Endodermal cell (in vitro differentiated cells): ENCODE results near the gene COMP. TPM values are rescaled to one million over a fixed set of nuclear protein-coding genes. Genes with fewer than 3 reads are reported as not detected.

Source experiments
- DNase-seq: peaks from one replicate; pipeline ENCODE4 v3.0.0-alpha.2; 2017
- H3K27ac ChIP-seq: 2 replicates; pipeline ENCODE4 v1.5.1; 2013; ENCODE audit warnings: mild to moderate bottlenecking, low read depth, low read length, moderate library complexity
- H3K27me3 ChIP-seq: 2 replicates; pipeline ENCODE4 v1.6.1; 2013; ENCODE audit warnings: mild to moderate bottlenecking, low read length, moderate library complexity; ENCODE audit not compliant: insufficient read depth, control insufficient read depth, poor library complexity, severe bottlenecking
- H3K36me3 ChIP-seq: 2 replicates; pipeline ENCODE4 v1.7.0; 2013; ENCODE audit warnings: mild to moderate bottlenecking, low read length, moderate library complexity; ENCODE audit not compliant: control insufficient read depth, insufficient read depth
- H3K4me1 ChIP-seq: one replicate; pipeline ENCODE4 v1.7.0; 2013; ENCODE audit warnings: low read length; ENCODE audit not compliant: control insufficient read depth, insufficient read depth
- H3K4me3 ChIP-seq: 2 replicates; pipeline ENCODE4 v1.5.1; 2013; ENCODE audit warnings: mild to moderate bottlenecking, low read length, moderate library complexity
- H3K9ac ChIP-seq: 2 replicates; pipeline ENCODE4 v1.6.1; 2013; ENCODE audit warnings: mild to moderate bottlenecking, low read length, moderate library complexity; ENCODE audit not compliant: poor library complexity, severe bottlenecking; ENCODE audit errors: extremely low read depth
- H3K9me3 ChIP-seq: 2 replicates; pipeline ENCODE4 v1.6.1; 2013; ENCODE audit warnings: mild to moderate bottlenecking, low read length, moderate library complexity; ENCODE audit not compliant: control insufficient read depth
- H3K27ac Mint-ChIP-seq: 2 replicates; pipeline ENCODE4 v1.8.0; 2020; ENCODE audit warnings: mixed read lengths
- H3K27me3 Mint-ChIP-seq: 2 replicates; pipeline ENCODE4 v1.8.0; 2021; ENCODE audit warnings: mild to moderate bottlenecking, mixed read lengths; ENCODE audit not compliant: insufficient read depth
- H3K36me3 Mint-ChIP-seq: 2 replicates; pipeline ENCODE4 v1.8.0; 2020; ENCODE audit warnings: low read depth, mixed read lengths
- H3K4me1 Mint-ChIP-seq: 2 replicates; pipeline ENCODE4 v1.8.0; 2020; ENCODE audit warnings: mixed read lengths
- H3K4me3 Mint-ChIP-seq: 2 replicates; pipeline ENCODE4 v1.8.0; 2020; ENCODE audit warnings: mild to moderate bottlenecking, moderate library complexity, mixed read lengths
- H3K9me3 Mint-ChIP-seq: 2 replicates; pipeline ENCODE4 v1.8.0; 2020; ENCODE audit warnings: mild to moderate bottlenecking, mixed read lengths
- CTCF ChIP-seq: fragments of 200-600 bp; sonication (generic); conservative IDR thresholded peaks from 2 replicates; pipeline ENCODE4 v1.5.0; 2021; ENCODE audit warnings: antibody characterized with exemption, mild to moderate bottlenecking
- WGBS, 2 experiments: methylation state at CpG; one replicate each; pipeline versions ENCODE4 v1.1.5 to v1.1.7; 2013; ENCODE audit warnings: missing lambda C conversion rate in 2 of 2, mixed read lengths in 1 of 2; ENCODE audit not compliant: insufficient coverage in 1 of 2, insufficient read length in 1 of 2; 5-methylcytosine and 5-hydroxymethylcytosine counted together
- total RNA-seq, 2 donors: library from RNA; stranded (reverse); fragmentation: NEBNext Ultra II Directional in 1 of 2; extraction: Animal tissue kit (Norgen Biotek cat#: 25700) in 1 of 2; gene quantifications; 2 replicates in 1 of 2; 3 replicates in 1 of 2; pipeline ENCODE4 v1.2.1, GENCODE V29; 2021

COMP gene
- total RNA-seq, 2 donors from 2014 or later = not detected

- Mint-ChIP-seq H3K9me3 (no peaks in the 10 kb centered on the region), H3K4me3 (no peak overlapping the region), H3K27ac (no peak overlapping the region), H3K36me3 (no peaks in the 10 kb centered on the region), H3K4me1 (peaks cover 6% of the 10 kb centered on the region), H3K27me3 (peaks cover 91% of the 10 kb centered on the region)
- H3K4me3 ChIP-seq = no peak overlapping the region
- H3K27ac ChIP-seq = no peak overlapping the region
- H3K27me3 ChIP-seq = peaks cover 100% of the 10 kb centered on the region
- WGBS, 2 experiments = 68 to 87% methylated on average over 3 to 5 of the region's 5 CpGs
- no peak for TF ChIP-seq CTCF
- no peak for DNase-seq
- H3K9me3 ChIP-seq = no peaks in the 10 kb centered on the region
- no peaks in the 10 kb centered on the region for H3K36me3 ChIP-seq
- H3K9ac ChIP-seq = no peak overlapping the region
- H3K4me1 ChIP-seq = no peaks in the 10 kb centered on the region
Observed at GRCh38 chr19:18794029-18794313, 2.9 kb upstream of the COMP start.

GRCh38 chr19:18793144-18794028 lies 2.3 kb upstream of the COMP start:
- DNase-seq = peak; percentile 52
- WGBS, 2 experiments = 81 to 85% methylated on average over 10 to 13 of the region's 13 CpGs
- Histone ChIP-seq H3K27me3 (peaks cover 100% of the 10 kb centered on the region), H3K4me3 (no peak overlapping the region), H3K36me3 (no peaks in the 10 kb centered on the region), H3K9ac (no peak overlapping the region), H3K9me3 (no peaks in the 10 kb centered on the region), H3K27ac (no peak overlapping the region), H3K4me1 (no peaks in the 10 kb centered on the region)
- Mint-ChIP-seq H3K36me3 (no peaks in the 10 kb centered on the region), H3K27me3 (peaks cover 96% of the 10 kb centered on the region), H3K27ac (no peak overlapping the region), H3K9me3 (no peaks in the 10 kb centered on the region), H3K4me3 (no peak overlapping the region), H3K4me1 (peaks cover 6% of the 10 kb centered on the region)
- no peak for TF ChIP-seq CTCF

GRCh38 chr19:18792661-18793060 lies 1.6 kb upstream of the COMP start:
- Histone ChIP-seq H3K36me3 (no peaks in the 10 kb centered on the region), H3K27ac (no peak overlapping the region), H3K9ac (no peak overlapping the region), H3K4me1 (no peaks in the 10 kb centered on the region), H3K9me3 (no peaks in the 10 kb centered on the region), H3K27me3 (peaks cover 100% of the 10 kb centered on the region), H3K4me3 (no peak overlapping the region)
- peaks cover 98% of the 10 kb centered on the region for H3K27me3 Mint-ChIP-seq
- TF ChIP-seq CTCF = no peak
- no peak overlapping the region for H3K27ac Mint-ChIP-seq
- no peaks in the 10 kb centered on the region for H3K36me3 Mint-ChIP-seq
- no peak for DNase-seq
- peaks cover under 1% of the 10 kb centered on the region for H3K9me3 Mint-ChIP-seq
- H3K4me1 Mint-ChIP-seq = peaks cover 6% of the 10 kb centered on the region
- WGBS, 2 experiments = 74 to 78% methylated on average over 3 of the region's 3 CpGs
- H3K4me3 Mint-ChIP-seq = no peak overlapping the region
